Measurements from ENCODE around the gene RHBDL3. TPM values are rescaled to one million over a fixed set of nuclear protein-coding genes. Genes with fewer than 3 reads are reported as not detected.

RHBDL3 gene
- total RNA-seq, 4 donors from 2014 or later: 0.29 to 3.8 (median 2.4) TPM; not detected in 1

DNA sequence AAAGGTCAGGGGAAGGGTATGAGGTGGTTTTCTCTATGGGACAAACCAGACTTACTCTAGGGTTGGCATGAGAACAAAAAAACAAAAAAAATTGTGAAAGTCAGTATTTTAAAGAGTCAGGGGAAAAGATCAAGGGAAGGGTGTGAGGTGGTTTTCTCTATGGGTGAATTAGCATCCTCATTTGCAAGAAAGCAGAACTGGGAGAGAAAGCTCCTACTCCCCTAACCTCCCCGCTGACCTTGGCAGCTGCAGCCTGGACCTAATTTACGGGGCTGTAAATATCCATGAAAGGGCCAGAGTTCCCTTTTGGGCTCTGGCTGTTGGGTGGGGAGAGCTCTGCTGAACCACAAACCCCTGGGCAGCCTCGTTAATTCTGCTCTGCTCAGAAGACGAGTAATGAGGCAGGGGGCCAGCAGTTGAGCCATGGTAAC lies 10.6 kb downstream of the RHBDL3 start:
- intact Hi-C loops (cut with DNase I; ENCODE audit: low total_unique reads): no loop called here
- DNase-seq: peak; percentile 36 to 45
- H3K4me1 ChIP-seq: no peaks in the 10 kb centered on the region
- H3K36me3 ChIP-seq: no peaks in the 10 kb centered on the region
- H3K9me3 ChIP-seq: no peaks in the 10 kb centered on the region
- no peak overlapping the region for H3K27ac ChIP-seq
- no peak for TF ChIP-seq POLR2A (IDR thresholded peaks at IDR 0.05)
- TF ChIP-seq, protein P1, sequence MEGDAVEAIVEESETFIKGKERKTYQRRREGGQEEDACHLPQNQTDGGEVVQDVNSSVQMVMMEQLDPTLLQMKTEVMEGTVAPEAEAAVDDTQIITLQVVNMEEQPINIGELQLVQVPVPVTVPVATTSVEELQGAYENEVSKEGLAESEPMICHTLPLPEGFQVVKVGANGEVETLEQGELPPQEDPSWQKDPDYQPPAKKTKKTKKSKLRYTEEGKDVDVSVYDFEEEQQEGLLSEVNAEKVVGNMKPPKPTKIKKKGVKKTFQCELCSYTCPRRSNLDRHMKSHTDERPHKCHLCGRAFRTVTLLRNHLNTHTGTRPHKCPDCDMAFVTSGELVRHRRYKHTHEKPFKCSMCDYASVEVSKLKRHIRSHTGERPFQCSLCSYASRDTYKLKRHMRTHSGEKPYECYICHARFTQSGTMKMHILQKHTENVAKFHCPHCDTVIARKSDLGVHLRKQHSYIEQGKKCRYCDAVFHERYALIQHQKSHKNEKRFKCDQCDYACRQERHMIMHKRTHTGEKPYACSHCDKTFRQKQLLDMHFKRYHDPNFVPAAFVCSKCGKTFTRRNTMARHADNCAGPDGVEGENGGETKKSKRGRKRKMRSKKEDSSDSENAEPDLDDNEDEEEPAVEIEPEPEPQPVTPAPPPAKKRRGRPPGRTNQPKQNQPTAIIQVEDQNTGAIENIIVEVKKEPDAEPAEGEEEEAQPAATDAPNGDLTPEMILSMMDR (IDR thresholded peaks at IDR 0.05): no peak
- no peak overlapping the region for H3K4me3 ChIP-seq
- H3K27me3 ChIP-seq: no peaks in the 10 kb centered on the region

DNA sequence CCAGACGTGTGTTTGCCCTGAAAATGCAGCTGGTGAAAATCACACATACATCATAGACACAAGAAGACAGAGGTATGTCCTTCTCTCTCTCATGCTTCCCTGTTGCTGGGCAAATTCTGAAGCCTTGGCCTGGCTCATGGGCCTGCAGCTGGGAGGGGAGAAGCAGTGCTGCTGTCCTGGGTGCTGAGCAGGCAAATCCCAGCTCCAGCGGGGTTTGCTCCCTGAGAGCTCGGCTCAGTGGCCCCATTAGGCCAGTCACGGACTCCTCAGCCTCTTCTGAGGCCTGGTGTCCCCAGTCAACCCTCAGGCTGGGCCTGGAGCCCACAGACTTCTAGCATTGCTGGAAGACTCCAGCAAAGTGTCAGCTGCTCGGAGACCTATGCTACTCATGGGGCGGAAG lies 11.7 kb downstream of the RHBDL3 start:
- Histone ChIP-seq H3K9me3 (no peaks in the 10 kb centered on the region), H3K27ac (no peak overlapping the region), H3K27me3 (no peaks in the 10 kb centered on the region), H3K36me3 (no peaks in the 10 kb centered on the region), H3K4me3 (no peak overlapping the region), H3K4me1 (no peaks in the 10 kb centered on the region)
- no peak for DNase-seq
- intact Hi-C loops (cut with DNase I; ENCODE audit: low total_unique reads): no loop called here
- TF ChIP-seq POLR2A (IDR thresholded peaks at IDR 0.05): no peak
- TF ChIP-seq, protein P1 (IDR thresholded peaks at IDR 0.05): no peak

DNA sequence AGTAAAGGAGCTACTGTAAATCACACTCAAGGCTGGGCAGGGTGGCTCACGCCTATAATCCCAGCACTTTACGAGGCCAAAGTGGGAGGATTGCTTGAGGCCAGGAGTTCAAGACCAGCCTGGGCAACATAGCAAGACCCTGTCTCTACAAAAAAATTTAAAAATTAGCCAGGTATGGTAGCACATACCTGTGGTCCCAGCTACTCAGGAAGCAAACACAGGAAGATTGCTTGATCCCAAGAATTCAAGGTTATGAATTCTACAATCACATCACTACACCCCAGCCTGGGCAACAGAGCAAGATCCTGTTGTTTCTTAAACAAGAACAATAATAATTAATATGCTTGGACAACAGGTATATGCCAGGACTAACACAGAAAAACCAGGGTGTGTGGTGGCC lies 13.2 kb downstream of the RHBDL3 start:
- H3K4me3 ChIP-seq: no peak overlapping the region
- TF ChIP-seq, protein P1 (IDR thresholded peaks at IDR 0.05): no peak
- no peak for TF ChIP-seq POLR2A (IDR thresholded peaks at IDR 0.05)
- no peaks in the 10 kb centered on the region for H3K4me1 ChIP-seq
- intact Hi-C loops (cut with DNase I; ENCODE audit: low total_unique reads): no loop called here
- no peaks in the 10 kb centered on the region for H3K9me3 ChIP-seq
- no peak overlapping the region for H3K27ac ChIP-seq
- no peak for DNase-seq
- H3K36me3 ChIP-seq: no peaks in the 10 kb centered on the region
- no peaks in the 10 kb centered on the region for H3K27me3 ChIP-seq

DNA sequence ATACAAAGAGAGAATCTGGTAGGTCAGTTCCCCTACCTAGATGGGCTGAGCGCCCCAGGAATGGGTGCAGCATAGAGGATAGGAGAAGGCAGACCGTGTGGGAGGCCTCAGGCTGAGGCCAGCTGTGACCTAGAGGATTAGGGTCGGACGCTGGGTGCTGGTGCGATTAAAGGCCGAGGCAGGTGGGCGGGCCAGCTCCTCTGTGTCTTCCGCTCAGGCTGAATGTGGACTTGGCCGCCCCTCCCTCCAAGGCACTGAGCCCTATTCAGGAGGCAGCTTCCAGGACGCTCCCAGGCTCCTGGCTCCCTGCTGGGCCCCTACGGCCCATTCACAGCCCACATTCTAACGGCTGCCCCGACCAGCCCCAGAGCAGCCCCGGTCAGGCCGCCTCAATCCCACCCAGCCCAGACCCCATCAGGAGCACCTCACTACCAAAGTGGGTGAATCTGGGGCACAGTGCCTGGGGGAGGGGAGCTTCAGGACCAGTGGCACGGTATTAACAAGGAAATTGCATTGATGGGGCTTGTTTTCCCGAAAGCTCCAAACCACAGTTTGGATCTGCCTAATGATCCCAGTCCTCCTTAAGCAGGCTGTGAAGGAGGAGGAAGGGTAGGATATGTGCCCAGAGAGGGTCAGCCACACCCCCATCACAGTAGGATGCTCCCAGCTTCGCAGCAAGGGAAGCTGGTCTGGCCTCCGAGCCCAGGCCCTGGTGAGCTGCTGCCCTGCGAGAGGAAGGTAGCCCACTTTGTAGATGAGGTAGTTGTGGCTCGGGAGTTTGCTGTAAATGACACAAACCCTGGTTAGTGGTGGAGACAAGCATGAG lies 14.5 kb downstream of the RHBDL3 start:
- Histone ChIP-seq H3K27me3 (no peaks in the 10 kb centered on the region), H3K36me3 (no peaks in the 10 kb centered on the region), H3K4me3 (no peak overlapping the region), H3K4me1 (no peaks in the 10 kb centered on the region), H3K9me3 (no peaks in the 10 kb centered on the region), H3K27ac (no peak overlapping the region)
- DNase-seq: no peak
- intact Hi-C loops (cut with DNase I; ENCODE audit: low total_unique reads): no loop called here
- TF ChIP-seq POLR2A (IDR thresholded peaks at IDR 0.05): no peak
- TF ChIP-seq, protein P1 (IDR thresholded peaks at IDR 0.05): no peak

DNA sequence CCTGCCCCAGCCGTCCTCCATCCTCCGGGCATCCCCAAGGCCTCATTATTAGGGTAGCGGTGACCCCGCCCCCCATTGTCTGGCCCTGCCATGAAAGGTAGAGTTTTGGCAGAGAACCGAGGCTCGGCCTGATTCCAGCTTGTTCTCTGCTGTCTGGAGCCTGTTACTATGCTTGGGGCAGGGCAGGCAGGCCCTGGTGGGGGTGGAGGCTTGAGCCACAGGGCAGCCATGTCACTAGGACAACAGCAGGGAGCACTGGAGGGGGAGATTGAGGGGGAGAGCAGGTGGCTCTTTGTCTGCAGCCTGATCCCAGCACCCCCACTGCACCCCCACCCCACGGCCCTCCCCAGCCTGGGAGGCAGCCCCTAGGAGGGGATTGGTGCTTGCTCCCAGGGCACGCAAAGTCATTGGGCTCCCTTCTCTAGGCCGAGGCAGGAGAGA lies 15.4 kb downstream of the RHBDL3 start:
- no peak overlapping the region for H3K27ac ChIP-seq
- intact Hi-C loops (cut with DNase I; ENCODE audit: low total_unique reads): no loop called here
- H3K4me3 ChIP-seq: no peak overlapping the region
- TF ChIP-seq, protein P1 (IDR thresholded peaks at IDR 0.05): no peak
- no peak for TF ChIP-seq POLR2A (IDR thresholded peaks at IDR 0.05)
- H3K36me3 ChIP-seq: no peaks in the 10 kb centered on the region
- H3K9me3 ChIP-seq: no peaks in the 10 kb centered on the region
- peak in 1 of 2 donors; percentile 48 for DNase-seq
- no peaks in the 10 kb centered on the region for H3K27me3 ChIP-seq
- no peaks in the 10 kb centered on the region for H3K4me1 ChIP-seq

Measured in uterus (tissue), 4 donors.